Endothelial cell of umbilical vein (primary cell): ENCODE results near the gene SIX1. TPM values are rescaled to one million over a fixed set of nuclear protein-coding genes. Genes with fewer than 3 reads are reported as not detected.

Source experiments
- BruUV-seq: library from RNA; stranded (reverse); fragments of 400-500 nt; replicated peaks from 2 replicates; lab custom pipeline; 2021; lab: Mats Ljungman, UMichigan
- CTCF ChIA-PET: fragments of 300-600, 350-600 bp; sonication (Branson Sonifier 250); formaldehyde crosslinking; loops from one replicate; lab custom pipeline; 2021; ENCODE audit warnings: antibody characterized with exemption, inconsistent platforms; lab: Charles Lee
- POLR2A ChIA-PET: fragments of 300-600, 350-600 bp; sonication (Branson Sonifier 250); formaldehyde crosslinking; loops from one replicate; lab custom pipeline; 2021; ENCODE audit warnings: antibody characterized with exemption, inconsistent platforms; lab: Charles Lee
- DNase-seq: peaks from one replicate; pipeline ENCODE4 v3.0.0-alpha.2; 2011; ENCODE audit warnings: low read depth, low spot score
- FAIRE-seq: peaks from 2 replicates; lab custom pipeline; 2011; peaks lifted over from hg19 to GRCh38; lab: Jason Lieb, UNC
- H2AFZ ChIP-seq: 2 replicates; pipeline ENCODE4 v1.6.0; 2012; ENCODE audit warnings: low read depth, low read length, control low read depth, inconsistent platforms
- H3K27ac ChIP-seq: 2 replicates; pipeline ENCODE4 v1.5.1; 2011; ENCODE audit warnings: low read depth, mild to moderate bottlenecking, control low read depth, low read length, moderate library complexity; ENCODE audit not compliant: insufficient read depth
- H3K27me3 ChIP-seq, 2 experiments: 2 replicates each; pipeline versions ENCODE4 v1.6.0 to v1.6.1; 2011; ENCODE audit warnings: low read length in 2 of 2, mixed read lengths in 1 of 2; ENCODE audit not compliant: control insufficient read depth in 2 of 2, insufficient read depth in 2 of 2
- H3K36me3 ChIP-seq, 2 experiments: 2 replicates in 1 of 2; 3 replicates in 1 of 2; pipeline ENCODE4 v1.5.1; 2011; ENCODE audit warnings: low read length in 2 of 2, mild to moderate bottlenecking in 1 of 2, moderate library complexity in 1 of 2; ENCODE audit not compliant: control insufficient read depth in 2 of 2, insufficient read depth in 2 of 2; ENCODE audit errors: extremely low read depth in 1 of 2
- H3K4me1 ChIP-seq: 3 replicates; pipeline ENCODE4 v1.5.1; 2011; ENCODE audit warnings: mild to moderate bottlenecking, low read length; ENCODE audit not compliant: control insufficient read depth, insufficient read depth; ENCODE audit errors: extremely low read depth
- H3K4me2 ChIP-seq: 2 replicates; pipeline ENCODE4 v1.6.1; 2011; ENCODE audit warnings: low read length, control low read depth, mixed read lengths; ENCODE audit not compliant: insufficient read depth
- H3K4me3 ChIP-seq, 3 experiments: fragments of 200-600 bp in 1 of 3; sonication (generic), shearing (Covaris generic) in 1 of 3; replicated peaks in 1 of 3; 2 replicates each; pipeline ENCODE4 v1.5.1; 2011 to 2016; ENCODE audit warnings: control low read depth in 3 of 3, low read length in 3 of 3, mild to moderate bottlenecking in 2 of 3, inconsistent platforms in 1 of 3, low read depth in 1 of 3, moderate library complexity in 1 of 3; ENCODE audit not compliant: insufficient read depth in 1 of 3
- H3K79me2 ChIP-seq: 2 replicates; pipeline ENCODE4 v1.6.0; 2012; ENCODE audit warnings: low read length, inconsistent platforms; ENCODE audit not compliant: control insufficient read depth, insufficient read depth
- H3K9ac ChIP-seq: replicated peaks from 2 replicates; pipeline ENCODE3; 2011; ENCODE audit warnings: low read length, control low read depth; ENCODE audit not compliant: insufficient read depth; ENCODE audit errors: extremely low read depth
- H3K9me1 ChIP-seq: replicated peaks from 3 replicates; pipeline ENCODE4 v1.6.0; 2011; ENCODE audit warnings: mild to moderate bottlenecking, low read length; ENCODE audit not compliant: control insufficient read depth, insufficient read depth; ENCODE audit errors: extremely low read depth
- H3K9me3 ChIP-seq: replicated peaks from 2 replicates; pipeline ENCODE4 v1.5.1; 2012; ENCODE audit warnings: low read length, inconsistent platforms; ENCODE audit not compliant: control insufficient read depth, insufficient read depth
- H4K20me1 ChIP-seq: replicated peaks from 2 replicates; pipeline ENCODE3; 2011; ENCODE audit warnings: mild to moderate bottlenecking, low read length; ENCODE audit not compliant: control insufficient read depth, insufficient read depth; ENCODE audit errors: extremely low read depth
- EZH2 ChIP-seq: IDR thresholded peaks from 2 replicates; pipeline ENCODE4 v1.6.1; 2012; ENCODE audit warnings: borderline replicate concordance, low read depth, mild to moderate bottlenecking, moderate library complexity, low read length, inconsistent platforms; ENCODE audit not compliant: severe bottlenecking
- GATA2 ChIP-seq: IDR thresholded peaks from 2 replicates; pipeline ENCODE4 v1.7.0; 2011; ENCODE audit warnings: low read depth, mild to moderate bottlenecking, moderate library complexity, mixed read lengths, low read length; ENCODE audit not compliant: insufficient read length, insufficient read depth
- MYC ChIP-seq: IDR thresholded peaks from one replicate; pipeline ENCODE4 v1.6.1; 2011; ENCODE audit warnings: mild to moderate bottlenecking, low read depth, low read length
- POLR2A ChIP-seq: IDR thresholded peaks from 2 replicates; pipeline ENCODE4 v1.6.1; 2012; ENCODE audit warnings: low read depth, mild to moderate bottlenecking, control low read depth, low read length
- dilution Hi-C: fragments of 300-500 bp; cut with MboI; formaldehyde crosslinking; loops from one replicate; pipeline ENCODE4 v1.15.0; 2019; ENCODE audit warnings: low sequenced_read_pairs; ENCODE audit not compliant: extremely low pct_ligation_motif_present
- intact Hi-C: fragments of 100-400 bp; cut with micrococcal nuclease; formaldehyde crosslinking; loops from one replicate; pipeline ENCODE4 v1.10.0; 2022
- polyA plus RNA-seq, 4 experiments: library from polyadenylated mRNA; depleted of rRNA in 3 of 4; stranded (reverse) in 3 of 4; unstranded in 1 of 4; fragments of >200 nt; gene quantifications; 2 replicates each; pipeline versions ENCODE4 v1.2.1 to v1.2.3, GENCODE V29; 2011 to 2012; ENCODE audit warnings: missing spikeins in 1 of 4
- total RNA-seq: library from RNA; stranded (reverse); gene quantifications from 2 replicates; pipeline ENCODE4 v1.2.3, GENCODE V29; 2021

SIX1 gene
- total and polyA plus RNA-seq, 2 donors (not counting 3 experiments of a cell fraction or from before 2014, with no cell fraction given): 0.40 to 0.55 TPM

- intact Hi-C loops (no loop called here), dilution Hi-C loops (no loop called here)
- DNase-seq: no peak
- CTCF ChIA-PET: interaction anchor here (2.4 kb wide), 1 partner anchor 13 kb away, joined by 8 read pairs; no protein-coding TSS in a partner anchor
- H3K4me2 ChIP-seq: no peak overlapping the region
- peaks cover 83 to 97% of the 10 kb centered on the region in 2 experiments for H3K27me3 ChIP-seq
- no peak for TF ChIP-seq POLR2A
- peak; percentile 24 for TF ChIP-seq GATA2
- no peaks in the 10 kb centered on the region for H3K9me1 ChIP-seq
- BruUV-seq: no TSS peak
- no peak overlapping the region for H3K4me3 ChIP-seq
- no peak overlapping the region for H3K9ac ChIP-seq
- H3K9me3 ChIP-seq: no peaks in the 10 kb centered on the region
- H2AFZ ChIP-seq: no peak overlapping the region
- POLR2A ChIA-PET: no interaction called here
- no peaks in the 10 kb centered on the region for H3K36me3 ChIP-seq
- H3K79me2 ChIP-seq: no peaks in the 10 kb centered on the region
- peaks cover 5% of the 10 kb centered on the region for H4K20me1 ChIP-seq
- FAIRE-seq: peak; percentile 73
- H3K4me1 ChIP-seq: peaks cover 25% of the 10 kb centered on the region
- no peak overlapping the region for H3K27ac ChIP-seq
Measured at GRCh38 chr14:60650373-60650961, 1.2 kb upstream of the SIX1 start.

GRCh38 chr14:60649875-60650372 is 647 bp upstream of the SIX1 start:
- BruUV-seq: no TSS peak
- H3K4me1 ChIP-seq: peaks cover 25% of the 10 kb centered on the region
- FAIRE-seq: no peak
- H3K4me2 ChIP-seq: peak overlapping the region; percentile 50
- H3K79me2 ChIP-seq: no peaks in the 10 kb centered on the region
- H3K9me3 ChIP-seq: no peaks in the 10 kb centered on the region
- no peak overlapping the region for H3K9ac ChIP-seq
- no peaks in the 10 kb centered on the region for H3K9me1 ChIP-seq
- dilution Hi-C loops: loop anchor here (25.0 kb wide), 2 partner anchors 387 to 612 kb away; no protein-coding TSS in a partner anchor
- DNase-seq: no peak
- peak overlapping the region in 2 of 3 experiments; percentile 4 to 47 for H3K4me3 ChIP-seq
- intact Hi-C loops: loop anchor here (1.0 to 2.0 kb wide), 2 partner anchors 71 to 529 kb away; no protein-coding TSS in a partner anchor
- peak overlapping the region; percentile 91 for H2AFZ ChIP-seq
- CTCF ChIA-PET: interaction anchor here (2.4 kb wide), 1 partner anchor 12 kb away, joined by 8 read pairs; no protein-coding TSS in a partner anchor
- TF ChIP-seq EZH2 (peak; percentile 75), POLR2A (no peak), MYC (no peak)
- H4K20me1 ChIP-seq: peaks cover 5% of the 10 kb centered on the region
- peaks cover 81 to 98% of the 10 kb centered on the region in 2 experiments for H3K27me3 ChIP-seq
- POLR2A ChIA-PET: no interaction called here
- no peak overlapping the region for H3K27ac ChIP-seq
- H3K36me3 ChIP-seq: no peaks in the 10 kb centered on the region
